Glutamatergic neuron (in vitro differentiated cells): ENCODE results near the gene CYBC1. TPM values are rescaled to one million over a fixed set of nuclear protein-coding genes. Genes with fewer than 3 reads are reported as not detected.

Experiments used
- DNase-seq: peaks from one replicate; pipeline ENCODE4 v3.0.0; 2022
- H3K27ac Mint-ChIP-seq: one replicate; pipeline ENCODE4 v1.8.0; 2020; ENCODE audit warnings: mild to moderate bottlenecking, mixed read lengths, inconsistent platforms; ENCODE audit not compliant: unreplicated experiment
- H3K27me3 Mint-ChIP-seq: one replicate; pipeline ENCODE4 v1.8.0; 2020; ENCODE audit warnings: mild to moderate bottlenecking, moderate library complexity, mixed read lengths, inconsistent platforms; ENCODE audit not compliant: unreplicated experiment
- H3K36me3 Mint-ChIP-seq: one replicate; pipeline ENCODE4 v1.8.0; 2020; ENCODE audit warnings: mild to moderate bottlenecking, mixed read lengths, inconsistent platforms; ENCODE audit not compliant: unreplicated experiment
- H3K4me1 Mint-ChIP-seq: one replicate; pipeline ENCODE4 v1.8.0; 2020; ENCODE audit warnings: mild to moderate bottlenecking, low read depth, mixed read lengths, inconsistent platforms; ENCODE audit not compliant: unreplicated experiment
- H3K4me3 Mint-ChIP-seq: one replicate; pipeline ENCODE4 v1.8.0; 2020; ENCODE audit warnings: mild to moderate bottlenecking, mixed read lengths, inconsistent platforms; ENCODE audit not compliant: unreplicated experiment
- H3K9me3 Mint-ChIP-seq: one replicate; pipeline ENCODE4 v1.8.0; 2020; ENCODE audit warnings: mild to moderate bottlenecking, moderate library complexity, mixed read lengths, inconsistent platforms; ENCODE audit not compliant: unreplicated experiment
- CTCF ChIP-seq: fragments of 200-600 bp; sonication (generic); IDR thresholded peaks from one replicate; pipeline ENCODE4 v1.5.0; 2021; ENCODE audit not compliant: partially characterized antibody, unreplicated experiment
- total RNA-seq: library from RNA; stranded (reverse); fragmentation: NEBNext Ultra II Directional; extraction: Animal tissue kit (Norgen Biotek cat#: 25700); gene quantifications from one replicate; pipeline ENCODE4 v1.2.1, GENCODE V29; 2021; ENCODE audit not compliant: unreplicated experiment

CYBC1 gene
- total RNA-seq, 1 donor from 2014 or later: 134 TPM

- Mint-ChIP-seq H3K4me3 (no peak overlapping the region), H3K36me3 (peaks cover 4% of the 10 kb centered on the region), H3K9me3 (no peaks in the 10 kb centered on the region), H3K27ac (no peak overlapping the region), H3K4me1 (no peaks in the 10 kb centered on the region), H3K27me3 (peaks cover 1% of the 10 kb centered on the region)
- no peak for TF ChIP-seq CTCF
- DNase-seq: no peak
These were observed 27.4 kb upstream of the CYBC1 start for GRCh38 chr17:82477934-82478333.

- Mint-ChIP-seq H3K36me3 (no peaks in the 10 kb centered on the region), H3K27ac (no peak overlapping the region), H3K4me1 (no peaks in the 10 kb centered on the region), H3K4me3 (no peak overlapping the region), H3K9me3 (no peaks in the 10 kb centered on the region), H3K27me3 (peaks cover 1% of the 10 kb centered on the region)
- no peak for TF ChIP-seq CTCF
- DNase-seq: no peak
These were observed 24.9 kb upstream of the CYBC1 start for GRCh38 chr17:82475458-82475857.

- Mint-ChIP-seq H3K36me3 (peaks cover 3% of the 10 kb centered on the region), H3K9me3 (no peaks in the 10 kb centered on the region), H3K4me1 (no peaks in the 10 kb centered on the region), H3K27ac (no peak overlapping the region), H3K4me3 (no peak overlapping the region), H3K27me3 (peaks cover 1% of the 10 kb centered on the region)
- DNase-seq: no peak
- TF ChIP-seq CTCF: no peak
These were observed 23.9 kb upstream of the CYBC1 start for GRCh38 chr17:82474223-82475010.

GRCh38 chr17:82470065-82470464 is 19.5 kb upstream of the CYBC1 start:
- no peak for DNase-seq
- Mint-ChIP-seq H3K36me3 (peaks cover 3% of the 10 kb centered on the region), H3K4me3 (no peak overlapping the region), H3K4me1 (no peaks in the 10 kb centered on the region), H3K27ac (no peak overlapping the region), H3K27me3 (no peaks in the 10 kb centered on the region), H3K9me3 (no peaks in the 10 kb centered on the region)
- no peak for TF ChIP-seq CTCF

GRCh38 chr17:82468692-82469091 is 18.1 kb upstream of the CYBC1 start:
- DNase-seq: no peak
- TF ChIP-seq CTCF: no peak
- H3K27me3 Mint-ChIP-seq: no peaks in the 10 kb centered on the region
- H3K4me1 Mint-ChIP-seq: no peaks in the 10 kb centered on the region
- no peak overlapping the region for H3K27ac Mint-ChIP-seq
- peaks cover under 1% of the 10 kb centered on the region for H3K9me3 Mint-ChIP-seq
- H3K36me3 Mint-ChIP-seq: peaks cover 7% of the 10 kb centered on the region
- H3K4me3 Mint-ChIP-seq: no peak overlapping the region
